Suprapubic skin (tissue), 4 donors: ENCODE data around the gene RPUSD2.

ENCODE experiments used
- EP300 ChIP-seq: sonication (generic); formaldehyde crosslinking; IDR thresholded peaks from one replicate; pipeline ENCODE4 v1.6.1; 2017; ENCODE audit warnings: antibody characterized with exemption
- POLR2AphosphoS5 ChIP-seq, 3 donors: sonication (generic); formaldehyde crosslinking; IDR thresholded peaks; one replicate each; pipeline ENCODE4 v1.6.1; 2017; ENCODE audit warnings: antibody characterized with exemption in 3 of 3
- TF ChIP-seq, protein P1 (sequence below), 2 donors: fragments of 200-600 bp in 1 of 2; fragments of 450-650 bp in 1 of 2; sonication (generic) in 1 of 2; IDR thresholded peaks; one replicate each; pipeline ENCODE4 v1.5.1; 2016 to 2019; ENCODE audit warnings: antibody characterized with exemption in 2 of 2, mild to moderate bottlenecking in 1 of 2, moderate library complexity in 1 of 2

DNA sequence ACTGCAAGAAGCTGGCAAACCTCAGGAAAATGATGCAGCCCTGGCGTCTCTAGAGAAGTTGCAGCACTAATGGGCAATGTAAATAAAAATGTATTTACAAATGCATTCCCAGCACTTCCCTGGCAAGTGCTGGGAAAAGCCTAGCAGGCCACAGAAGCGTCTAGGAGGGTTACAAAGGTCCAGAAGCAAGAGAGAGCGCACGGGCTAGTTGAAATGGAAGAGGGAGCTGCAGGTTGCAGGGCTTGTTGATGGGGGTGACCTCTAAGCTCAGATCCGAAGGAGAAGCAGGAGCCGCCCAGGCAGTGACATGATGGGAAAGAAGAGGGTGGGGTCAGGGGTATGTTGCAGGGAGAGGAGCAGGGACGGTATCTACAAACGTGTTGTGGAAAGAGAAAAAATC lies 22.3 kb downstream of the RPUSD2 start:
- TF ChIP-seq, protein P1, sequence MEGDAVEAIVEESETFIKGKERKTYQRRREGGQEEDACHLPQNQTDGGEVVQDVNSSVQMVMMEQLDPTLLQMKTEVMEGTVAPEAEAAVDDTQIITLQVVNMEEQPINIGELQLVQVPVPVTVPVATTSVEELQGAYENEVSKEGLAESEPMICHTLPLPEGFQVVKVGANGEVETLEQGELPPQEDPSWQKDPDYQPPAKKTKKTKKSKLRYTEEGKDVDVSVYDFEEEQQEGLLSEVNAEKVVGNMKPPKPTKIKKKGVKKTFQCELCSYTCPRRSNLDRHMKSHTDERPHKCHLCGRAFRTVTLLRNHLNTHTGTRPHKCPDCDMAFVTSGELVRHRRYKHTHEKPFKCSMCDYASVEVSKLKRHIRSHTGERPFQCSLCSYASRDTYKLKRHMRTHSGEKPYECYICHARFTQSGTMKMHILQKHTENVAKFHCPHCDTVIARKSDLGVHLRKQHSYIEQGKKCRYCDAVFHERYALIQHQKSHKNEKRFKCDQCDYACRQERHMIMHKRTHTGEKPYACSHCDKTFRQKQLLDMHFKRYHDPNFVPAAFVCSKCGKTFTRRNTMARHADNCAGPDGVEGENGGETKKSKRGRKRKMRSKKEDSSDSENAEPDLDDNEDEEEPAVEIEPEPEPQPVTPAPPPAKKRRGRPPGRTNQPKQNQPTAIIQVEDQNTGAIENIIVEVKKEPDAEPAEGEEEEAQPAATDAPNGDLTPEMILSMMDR (IDR thresholded peaks at IDR 0.05), result no peak
- TF ChIP-seq POLR2AphosphoS5 (IDR thresholded peaks at IDR 0.05) (no peak), EP300 (no peak)
